Activated naive CD4-positive, alpha-beta T cell treated with anti-CD3 and anti-CD28 coated beads, Interleukin-2, amount 50 U/mL, for 16 hours (primary cell): ENCODE results near the gene FIGNL2.

Experiments
- DNase-seq: peaks from one replicate; pipeline ENCODE4 v3.0.0-alpha.2; 2020

Gene FIGNL2

GRCh38 chr12:51873251-51873994 lies 24.9 kb upstream of the FIGNL2 start:
- no peak for DNase-seq

GRCh38 chr12:51872689-51872981 lies 24.1 kb upstream of the FIGNL2 start:
- DNase-seq: no peak

DNA sequence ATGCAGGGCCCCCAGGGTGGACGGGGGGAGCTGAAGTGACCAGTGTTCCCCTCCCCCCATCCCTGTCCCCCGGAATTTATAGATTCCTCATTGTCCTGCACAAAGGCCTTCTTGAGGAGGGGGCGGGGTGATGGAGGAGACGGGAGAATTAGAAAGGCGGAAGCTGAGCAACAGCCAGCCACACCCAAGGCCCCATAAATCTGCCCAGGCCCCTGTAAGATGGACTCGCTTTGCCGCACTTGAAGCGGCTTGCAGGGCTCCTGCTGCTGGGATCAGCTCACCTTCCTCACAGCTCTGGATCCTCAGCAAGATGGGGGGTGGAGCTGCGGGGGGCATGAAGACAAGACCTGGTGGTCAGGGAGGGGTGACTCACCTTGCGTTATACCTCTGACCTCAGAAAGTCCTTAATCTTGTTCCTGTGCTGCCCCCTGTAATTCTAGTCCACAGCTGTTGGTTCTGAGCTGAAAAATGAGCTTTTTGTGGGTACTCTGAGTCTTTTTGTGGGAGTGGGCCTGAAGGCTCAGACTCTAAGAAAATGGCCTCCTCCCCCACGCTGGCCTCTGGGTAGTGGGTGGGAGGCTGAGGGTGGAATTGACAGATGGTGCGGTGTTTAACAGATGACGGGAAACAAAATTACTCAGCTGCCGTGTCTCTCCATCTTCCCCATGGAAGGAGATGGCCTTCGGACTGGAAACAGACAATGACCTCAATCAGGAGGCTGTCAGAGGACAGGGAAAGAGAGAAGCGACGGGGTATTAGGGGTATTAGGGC lies 23.6 kb upstream of the FIGNL2 start:
- DNase-seq: no peak

DNA sequence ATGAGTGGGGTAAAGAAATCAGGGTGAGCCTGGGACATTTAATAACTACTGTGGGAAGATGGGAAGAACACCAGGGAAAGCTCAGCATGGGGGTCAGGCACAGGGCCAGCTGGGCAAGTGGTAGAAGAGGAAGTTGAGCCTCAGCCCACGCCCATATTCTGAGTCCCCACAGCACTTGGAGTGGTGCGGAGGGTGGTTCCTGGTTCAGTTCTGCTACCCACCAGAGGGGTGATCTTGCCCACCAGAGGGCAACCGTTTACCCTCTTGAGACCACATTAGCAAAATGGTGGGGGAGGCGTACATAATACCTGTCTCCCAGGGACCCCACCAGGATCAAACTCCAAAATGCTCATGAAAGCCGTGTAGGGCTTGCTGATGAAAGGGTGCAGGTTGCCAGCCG lies 22.6 kb upstream of the FIGNL2 start:
- DNase-seq: no peak

DNA sequence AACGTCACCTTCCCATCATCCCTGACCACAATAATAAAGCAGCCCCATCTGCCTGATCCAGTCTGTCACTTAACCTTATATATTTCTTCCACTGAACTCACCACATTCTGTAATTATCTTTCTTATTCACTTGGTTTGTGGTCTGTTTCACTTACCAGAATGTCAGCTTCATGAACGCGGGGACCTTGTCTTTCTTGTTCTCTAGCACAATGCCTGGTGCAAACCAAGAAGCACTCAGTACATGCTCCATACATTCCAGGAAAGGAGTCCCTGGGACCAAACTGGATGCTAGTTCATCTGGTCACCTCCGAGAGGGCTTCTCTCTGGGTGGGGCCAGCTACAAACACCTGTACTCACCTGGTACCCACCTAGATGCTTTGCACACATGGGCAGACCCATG lies 22.0 kb upstream of the FIGNL2 start:
- no peak for DNase-seq

DNA sequence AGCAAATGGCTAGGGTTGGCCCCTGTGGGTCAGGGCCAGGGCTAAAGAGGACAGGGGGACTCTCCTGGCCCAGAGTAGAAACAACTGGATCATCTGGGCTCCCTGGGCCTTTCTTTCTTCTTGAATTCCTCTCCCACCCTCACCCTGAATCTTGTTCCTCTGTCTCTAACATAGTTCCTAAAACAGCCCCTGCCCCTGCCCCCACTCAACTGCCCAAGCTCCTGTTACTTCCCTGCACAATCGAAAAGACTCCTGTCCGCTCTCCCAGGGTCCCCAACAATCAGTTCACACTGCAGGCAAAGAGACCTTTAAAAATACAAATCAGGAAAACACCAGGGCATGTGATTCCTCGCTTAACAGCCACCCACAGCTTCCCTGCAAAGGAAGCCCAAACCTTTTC lies 21.4 kb upstream of the FIGNL2 start:
- no peak for DNase-seq

DNA sequence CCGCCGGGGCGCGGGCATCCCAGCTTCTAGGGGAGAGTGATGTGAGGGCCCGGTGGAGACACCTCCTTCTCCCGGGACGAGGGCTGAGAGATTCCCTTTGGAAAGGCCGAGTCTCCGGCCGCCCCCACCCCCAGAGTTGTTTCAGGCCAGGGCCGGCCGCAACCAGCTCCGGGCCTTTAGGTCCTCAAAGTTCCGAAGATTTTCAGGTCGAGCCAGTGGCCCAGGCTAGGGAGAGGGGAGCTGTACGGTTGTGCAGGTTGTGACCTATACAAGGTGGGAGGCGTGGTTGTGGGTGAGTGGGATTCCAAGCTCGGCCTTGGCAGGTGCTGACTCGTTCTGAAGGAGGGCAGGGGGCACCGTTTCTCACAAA lies 21.0 kb upstream of the FIGNL2 start:
- DNase-seq: no peak

DNA sequence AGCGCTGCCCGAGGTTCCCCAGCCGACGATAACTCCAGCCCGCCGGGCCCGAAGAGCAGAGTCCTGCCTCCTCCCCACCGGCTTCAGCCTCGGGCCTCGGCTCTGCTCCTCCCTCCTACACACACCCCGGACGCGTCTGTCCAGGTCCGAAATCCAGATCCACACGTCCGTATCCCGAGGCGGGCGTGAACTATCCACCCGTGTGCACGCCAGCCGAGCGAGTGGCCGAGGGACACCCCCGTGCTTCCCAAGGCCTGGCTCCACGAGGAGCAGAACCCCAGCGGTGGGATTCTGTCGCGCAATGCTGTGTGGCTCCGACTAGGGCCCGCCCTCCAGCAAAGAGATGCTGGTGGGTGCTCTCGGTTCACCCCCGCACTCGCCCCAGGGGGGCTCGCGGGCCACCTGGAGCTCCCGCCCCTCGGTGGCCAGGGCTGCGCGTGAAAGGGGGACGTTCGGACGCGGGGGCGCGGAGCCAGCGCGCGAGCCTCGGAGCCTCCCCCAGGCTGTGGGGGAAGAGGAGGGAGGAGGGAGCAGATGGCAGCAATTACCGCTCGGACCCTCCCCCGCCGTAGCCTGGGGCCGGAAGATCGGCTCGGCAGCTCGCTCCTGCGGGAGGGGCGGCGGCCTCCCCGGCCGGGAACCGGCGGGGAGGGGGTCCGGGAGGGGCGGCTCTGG lies 20.4 kb upstream of the FIGNL2 start:
- DNase-seq: no peak

DNA sequence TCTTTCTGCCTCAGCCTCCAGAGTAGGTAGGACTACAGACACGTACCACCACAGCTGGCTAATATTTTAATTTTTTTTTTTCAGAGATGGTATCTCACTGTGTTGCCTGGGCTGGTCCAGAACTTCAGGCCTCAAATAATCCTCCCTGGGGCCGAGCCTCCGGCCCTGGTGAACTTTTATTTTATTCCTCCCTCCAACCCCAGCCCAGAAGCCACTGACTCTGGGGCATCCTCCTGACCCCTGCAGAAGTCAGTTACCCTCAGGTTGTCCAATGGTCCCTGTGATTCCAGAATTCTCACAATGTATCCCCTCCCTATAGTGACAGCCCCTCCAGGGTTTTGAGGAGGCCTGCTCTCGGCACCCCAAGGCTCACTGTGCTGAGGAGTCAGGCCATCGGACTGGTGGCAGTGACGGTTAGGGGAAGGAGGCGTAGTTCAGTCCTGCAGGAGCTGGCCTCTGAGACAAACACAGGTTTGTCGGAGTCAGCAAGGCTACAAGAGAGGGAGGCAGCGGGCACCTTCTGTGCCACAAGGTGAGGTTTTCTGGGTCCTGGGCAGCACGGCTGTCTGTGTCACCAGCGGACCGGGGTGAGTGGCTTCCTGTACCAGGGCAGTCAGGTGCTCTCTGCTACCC lies 19.4 kb upstream of the FIGNL2 start:
- DNase-seq: no peak

DNA sequence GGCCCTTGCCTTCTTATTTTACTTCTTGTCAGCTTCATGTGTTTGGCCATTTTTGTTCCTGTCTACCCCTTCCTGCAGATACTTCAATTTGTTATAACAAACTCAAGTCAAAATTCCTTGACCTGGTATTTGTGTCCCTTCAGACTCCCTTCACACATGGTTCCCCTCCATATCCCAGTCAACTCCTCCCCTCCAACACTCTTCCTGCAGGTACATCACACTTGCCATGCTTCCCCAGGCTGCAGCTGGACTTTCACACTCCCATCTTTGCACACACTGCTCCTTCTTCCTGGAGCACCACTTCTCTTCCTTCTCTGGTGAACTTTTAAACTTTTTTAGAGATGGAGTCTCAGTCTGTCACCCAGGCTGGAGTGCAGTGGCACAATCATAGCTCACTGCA lies 18.9 kb upstream of the FIGNL2 start:
- no peak for DNase-seq

DNA sequence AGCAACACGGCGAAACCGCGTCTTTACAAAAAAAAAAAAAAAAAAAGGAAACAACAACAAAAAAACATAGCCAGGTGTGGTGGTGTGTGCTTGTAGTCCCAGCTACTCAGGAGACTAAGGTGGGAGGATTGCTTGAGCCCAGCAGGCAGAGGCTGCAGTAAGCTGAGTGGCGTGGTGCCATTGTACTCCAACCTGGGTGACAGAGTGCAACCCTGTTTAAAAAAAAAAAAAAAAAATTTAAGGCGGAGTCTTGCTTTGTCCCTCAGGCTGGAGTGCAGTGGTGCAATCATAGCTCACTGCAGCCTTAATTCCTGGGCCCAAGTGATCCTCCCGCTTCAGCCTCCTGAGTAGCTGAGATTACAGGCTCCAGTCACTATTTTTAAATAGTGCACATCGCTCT lies 18.2 kb upstream of the FIGNL2 start:
- DNase-seq: no peak

DNA sequence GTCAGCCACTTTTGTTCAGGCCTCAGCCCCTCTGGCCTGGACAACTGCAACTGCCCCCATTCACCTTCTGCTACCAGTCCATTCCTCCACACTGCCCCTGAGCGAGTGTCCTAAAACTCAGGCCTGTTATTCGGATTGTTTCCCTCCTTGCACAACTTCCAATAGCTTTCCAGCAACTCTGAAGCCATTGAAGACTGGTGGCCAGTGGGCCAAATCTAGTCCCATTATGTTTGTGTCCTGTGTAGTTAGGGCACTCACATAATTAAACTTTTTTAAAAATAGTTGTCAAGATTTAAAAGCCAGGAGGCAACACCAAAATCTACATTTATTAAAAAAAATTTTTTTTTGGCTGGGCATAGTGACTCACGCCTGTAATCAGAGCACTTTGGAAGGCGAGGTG lies 17.8 kb upstream of the FIGNL2 start:
- no peak for DNase-seq

GRCh38 chr12:51865757-51866270 lies 17.3 kb upstream of the FIGNL2 start:
- DNase-seq: no peak

DNA sequence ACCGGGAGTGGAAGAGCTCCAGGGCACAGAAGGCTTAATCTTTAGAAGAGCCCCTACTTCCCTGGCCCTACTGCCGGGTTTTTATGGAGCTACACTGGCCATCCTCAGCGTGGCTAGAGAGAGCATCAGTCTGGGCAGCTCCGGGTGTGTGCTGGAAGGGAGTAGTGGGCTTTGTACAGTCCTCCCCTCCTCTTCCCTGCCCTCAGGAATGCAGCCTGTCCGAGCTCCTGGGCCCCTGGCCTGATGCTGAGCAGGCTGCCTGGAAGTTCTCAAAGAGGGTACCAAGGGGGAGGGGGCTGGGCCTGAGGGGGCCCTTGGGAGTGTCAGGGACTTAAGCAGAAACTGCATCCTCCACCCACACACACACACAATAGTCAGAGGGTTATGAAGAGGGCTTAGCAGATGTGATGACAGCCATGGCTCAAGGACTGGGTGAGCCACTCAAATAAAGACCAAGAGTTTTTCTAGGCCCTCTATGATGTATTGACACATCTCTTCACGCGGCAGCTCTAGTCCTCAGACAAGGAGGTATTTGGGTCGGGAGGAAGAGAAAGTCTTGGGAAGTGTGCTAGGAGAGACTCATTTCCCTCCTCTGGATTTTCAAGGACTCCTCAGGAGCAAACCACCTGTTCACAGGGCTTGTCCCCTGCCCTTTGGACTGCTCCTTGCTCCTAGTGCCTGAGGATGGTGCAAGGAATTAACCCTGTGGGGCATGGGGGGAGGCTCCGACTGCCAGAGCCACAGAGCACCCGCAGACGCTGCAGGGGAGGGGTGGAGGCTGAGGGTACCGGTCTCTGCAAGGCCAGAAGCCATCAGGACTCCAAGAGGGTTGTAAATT lies 16.5 kb upstream of the FIGNL2 start:
- no peak for DNase-seq

- peak; percentile 45 for DNase-seq
Observed at GRCh38 chr12:51863933-51864832, 15.7 kb upstream of the FIGNL2 start.

DNA sequence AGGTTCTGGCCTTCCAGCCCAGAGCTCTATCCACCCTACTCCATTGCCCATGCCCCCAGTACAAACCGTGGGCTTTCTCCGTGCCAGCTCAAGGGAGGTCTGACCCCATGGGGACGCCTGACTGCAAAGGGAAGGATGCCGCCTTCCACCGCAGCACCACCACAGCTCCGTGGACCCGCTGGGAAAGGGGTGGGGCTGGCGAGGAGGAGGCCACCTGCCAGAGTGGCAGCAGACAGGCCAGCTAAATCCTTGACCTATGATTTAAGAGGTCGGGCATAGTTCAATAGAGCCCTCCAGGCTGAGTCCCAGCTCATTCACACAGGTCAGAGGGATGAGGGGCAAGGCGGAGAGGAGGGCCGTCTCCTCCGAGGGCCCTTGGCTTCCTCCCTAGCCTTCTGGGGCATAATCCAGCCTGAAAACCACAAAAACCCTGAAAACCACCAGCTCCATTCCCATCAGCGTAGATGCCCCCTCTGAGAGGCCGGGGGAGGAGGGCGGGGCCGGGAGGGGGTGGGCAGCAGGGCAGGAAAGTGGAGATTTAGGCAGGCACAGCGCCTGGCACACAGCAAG lies 14.9 kb upstream of the FIGNL2 start:
- no peak for DNase-seq

DNA sequence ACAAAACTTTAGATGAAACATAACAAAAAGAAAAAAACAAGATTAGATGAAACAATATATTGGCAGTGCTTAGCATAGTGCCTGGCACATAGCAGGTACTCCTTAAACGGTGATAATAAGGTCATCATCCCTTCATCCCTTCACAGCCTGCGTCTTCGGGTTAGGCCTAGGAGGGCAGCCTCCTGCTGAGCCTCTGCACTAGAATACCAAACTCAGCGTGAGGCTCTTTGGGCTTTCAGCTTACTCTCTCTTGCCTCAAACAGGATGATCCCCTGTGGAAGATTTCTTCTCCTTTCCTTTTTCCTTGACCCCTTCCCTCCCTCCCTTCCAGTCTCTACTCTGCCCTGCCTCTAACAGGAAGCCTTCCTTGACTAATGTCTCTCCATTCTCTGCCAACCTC lies 14.4 kb upstream of the FIGNL2 start:
- DNase-seq: no peak

- DNase-seq: no peak
Observed at GRCh38 chr12:51860986-51861385, 12.5 kb upstream of the FIGNL2 start.

GRCh38 chr12:51855586-51856428 lies 7.3 kb upstream of the FIGNL2 start:
- no peak for DNase-seq
